Measurements from ENCODE around the gene PIP4P1. TPM values are rescaled to one million over a fixed set of nuclear protein-coding genes. Genes with fewer than 3 reads are reported as not detected.

Gene PIP4P1
- total and polyA plus RNA-seq, 2 of the 8 experiments (the other 6 are each of a cell fraction or from before 2014, with no cell fraction given) = 29.5 to 60.0 TPM

DNA sequence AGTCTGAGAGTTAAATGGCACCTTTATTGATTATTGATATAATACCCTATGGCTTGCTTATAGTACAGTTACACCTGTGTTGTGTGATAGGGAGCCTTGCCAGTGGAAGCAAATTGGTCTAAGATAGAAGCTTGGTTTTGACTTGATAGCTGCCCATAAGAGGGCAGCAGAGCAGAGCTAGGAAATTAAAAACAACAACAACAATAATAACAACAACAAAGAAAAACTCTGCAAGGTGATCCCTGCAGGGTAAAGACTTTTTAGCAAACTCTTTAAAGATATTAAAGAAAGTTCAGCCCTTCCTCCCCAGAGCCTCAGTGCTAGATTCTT, 26.1 kb upstream of the PIP4P1 start:
- Histone ChIP-seq H3K56ac (replicated peaks; ENCODE audit: insufficient read length, low read depth, low read length) (no peak overlapping the region), H2AK5ac (ENCODE audit: low read depth, low read length) (no peak overlapping the region), H3K4me2 (ENCODE audit: insufficient read depth in 1 of 2, low read depth in 2 of 2, low read length in 2 of 2) (no peak overlapping the region), H2BK120ac (replicated peaks; ENCODE audit: low read depth, low read length) (no peak overlapping the region), H3K4me3 (ENCODE audit: extremely low read depth in 1 of 4, insufficient read depth in 2 of 4, low read depth in 3 of 4, low read length in 4 of 4) (no peak overlapping the region), H2BK20ac (ENCODE audit: low read length) (0 out of 2 replicates have a peak overlapping the region, but pooled peaks have one; percentile 16), H4K91ac (replicated peaks; ENCODE audit: insufficient read length, low read length) (no peak overlapping the region), H4K8ac (ENCODE audit: extremely low read depth, insufficient read depth, low read length) (no peak overlapping the region), H2BK15ac (ENCODE audit: low read length) (no peak overlapping the region), H3K14ac (ENCODE audit: insufficient read length) (no peak overlapping the region), H3K79me2 (ENCODE audit: control insufficient read depth in 1 of 2, insufficient read depth in 2 of 2, low read length in 2 of 2) (no peaks in the 10 kb centered on the region), H3K27ac (ENCODE audit: low read depth, low read length) (no peak overlapping the region), H3K18ac (ENCODE audit: extremely low read depth, low read length) (no peak overlapping the region), H3K27me3 (replicated peaks in 1 of 4; ENCODE audit: control insufficient read depth in 3 of 4, extremely low read depth in 1 of 4, insufficient read depth in 3 of 4, low read length in 3 of 4) (no peaks in the 10 kb centered on the region), H4K5ac (ENCODE audit: insufficient read length, low read depth, low read length) (no peak overlapping the region), H2BK5ac (ENCODE audit: low read depth, low read length) (no peak overlapping the region), H2BK12ac (ENCODE audit: low read depth, low read length) (no peak overlapping the region), H3K9ac (replicated peaks in 1 of 4; ENCODE audit: extremely low read depth in 1 of 4, low read depth in 3 of 4, low read length in 3 of 4) (no peak overlapping the region), H3K23ac (ENCODE audit: insufficient read length) (no peak overlapping the region), H3K4me1 (replicated peaks in 1 of 4; ENCODE audit: control insufficient read depth in 3 of 4, insufficient read depth in 4 of 4, low read length in 3 of 4) (peaks cover 0 to 8% (median 3%) of the 10 kb centered on the region in 4 experiments; a peak in 2 of 7 replicates), H3K79me1 (ENCODE audit: low read depth, low read length) (no peaks in the 10 kb centered on the region), H3K23me2 (ENCODE audit: low read depth, low read length) (peaks cover 2% of the 10 kb centered on the region; the same call in 1 of the 2 replicates), H2AFZ (ENCODE audit: low read length) (no peak overlapping the region), H3K4ac (replicated peaks; ENCODE audit: insufficient read length, low read depth, low read length) (no peak overlapping the region), H3K9me3 (ENCODE audit: insufficient read depth in 2 of 2, low read depth in 1 of 2, low read length in 1 of 2) (no peaks in the 10 kb centered on the region), H3K36me3 (ENCODE audit: control insufficient read depth in 2 of 4, insufficient read depth in 4 of 4, low read length in 3 of 4) (no peaks in the 10 kb centered on the region), H4K20me1 (replicated peaks in 1 of 2; ENCODE audit: control insufficient read depth in 1 of 2, insufficient read depth in 2 of 2, low read length in 2 of 2) (no peaks in the 10 kb centered on the region)
- CTCF ChIA-PET (ENCODE audit: partially characterized antibody) = interaction anchor here (1.0 to 7.5 kb wide), 14 partner anchors 10 to 125 kb away, joined by 3 to 114 read pairs (median 6); partner anchors contain the start of gene RNASE12
- POLR2A ChIA-PET (ENCODE audit: partially characterized antibody) = interaction anchor here (0.8 to 3.7 kb wide), 8 partner anchors 12 to 143 kb away, joined by 3 to 31 read pairs (median 4); partner anchors contain the start of genes APEX1, OSGEP, PARP2 and PNP
- DNase-seq (ENCODE audit: low read depth in 1 of 2, low spot score in 2 of 2) (no peak), FAIRE-seq (no peak)
- TF ChIP-seq, protein P1, sequence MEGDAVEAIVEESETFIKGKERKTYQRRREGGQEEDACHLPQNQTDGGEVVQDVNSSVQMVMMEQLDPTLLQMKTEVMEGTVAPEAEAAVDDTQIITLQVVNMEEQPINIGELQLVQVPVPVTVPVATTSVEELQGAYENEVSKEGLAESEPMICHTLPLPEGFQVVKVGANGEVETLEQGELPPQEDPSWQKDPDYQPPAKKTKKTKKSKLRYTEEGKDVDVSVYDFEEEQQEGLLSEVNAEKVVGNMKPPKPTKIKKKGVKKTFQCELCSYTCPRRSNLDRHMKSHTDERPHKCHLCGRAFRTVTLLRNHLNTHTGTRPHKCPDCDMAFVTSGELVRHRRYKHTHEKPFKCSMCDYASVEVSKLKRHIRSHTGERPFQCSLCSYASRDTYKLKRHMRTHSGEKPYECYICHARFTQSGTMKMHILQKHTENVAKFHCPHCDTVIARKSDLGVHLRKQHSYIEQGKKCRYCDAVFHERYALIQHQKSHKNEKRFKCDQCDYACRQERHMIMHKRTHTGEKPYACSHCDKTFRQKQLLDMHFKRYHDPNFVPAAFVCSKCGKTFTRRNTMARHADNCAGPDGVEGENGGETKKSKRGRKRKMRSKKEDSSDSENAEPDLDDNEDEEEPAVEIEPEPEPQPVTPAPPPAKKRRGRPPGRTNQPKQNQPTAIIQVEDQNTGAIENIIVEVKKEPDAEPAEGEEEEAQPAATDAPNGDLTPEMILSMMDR (IDR thresholded peaks at IDR 0.05; ENCODE audit: control extremely low read depth in 1 of 3, insufficient read depth in 1 of 3, low read depth in 1 of 3, low read length in 3 of 3) = peak in 2 of 3 experiments; percentile 30 to 38; a peak in 3 of 4 replicates
- TF ChIP-seq EZH2 (IDR thresholded peaks at IDR 0.05; ENCODE audit: low read depth, low read length, severe bottlenecking) (no peak), ASH2L (IDR thresholded peaks at IDR 0.05; ENCODE audit: low read length) (no peak), EP300 (IDR thresholded peaks at IDR 0.05; ENCODE audit: borderline replicate concordance in 1 of 2, low read depth in 2 of 2, low read length in 2 of 2) (no peak), CBX8 (IDR thresholded peaks at IDR 0.05; ENCODE audit: borderline replicate concordance, low read depth, low read length) (no peak), RAD21 (IDR thresholded peaks at IDR 0.05 in 1 of 2, conservative IDR thresholded peaks at IDR 0.05 in 1 of 2; ENCODE audit: low read depth in 2 of 2, low read length in 2 of 2) (peak; percentile 27 to 52; a peak in 3 of 4 replicates)
